Keratinocyte (primary cell): ENCODE data around the gene C10orf67.

ENCODE experiments used
- EZH2 ChIP-seq: IDR thresholded peaks from one replicate; pipeline ENCODE4 v1.6.1; 2012; ENCODE audit warnings: inconsistent platforms, mild to moderate bottlenecking, low read length, moderate library complexity
- TF ChIP-seq, protein P1 (sequence below), 3 experiments: IDR thresholded peaks in 1 of 3; conservative IDR thresholded peaks in 1 of 3; optimal IDR thresholded peaks in 1 of 3; 2 replicates in 2 of 3; 3 replicates in 1 of 3; pipeline versions ENCODE3 to v1.5.1; 2011; ENCODE audit warnings: low read length in 3 of 3, mild to moderate bottlenecking in 3 of 3, moderate library complexity in 2 of 3, control low read depth in 1 of 3, inconsistent platforms in 1 of 3; ENCODE audit not compliant: insufficient read depth in 2 of 3; ENCODE audit errors: extremely low read depth in 1 of 3

DNA sequence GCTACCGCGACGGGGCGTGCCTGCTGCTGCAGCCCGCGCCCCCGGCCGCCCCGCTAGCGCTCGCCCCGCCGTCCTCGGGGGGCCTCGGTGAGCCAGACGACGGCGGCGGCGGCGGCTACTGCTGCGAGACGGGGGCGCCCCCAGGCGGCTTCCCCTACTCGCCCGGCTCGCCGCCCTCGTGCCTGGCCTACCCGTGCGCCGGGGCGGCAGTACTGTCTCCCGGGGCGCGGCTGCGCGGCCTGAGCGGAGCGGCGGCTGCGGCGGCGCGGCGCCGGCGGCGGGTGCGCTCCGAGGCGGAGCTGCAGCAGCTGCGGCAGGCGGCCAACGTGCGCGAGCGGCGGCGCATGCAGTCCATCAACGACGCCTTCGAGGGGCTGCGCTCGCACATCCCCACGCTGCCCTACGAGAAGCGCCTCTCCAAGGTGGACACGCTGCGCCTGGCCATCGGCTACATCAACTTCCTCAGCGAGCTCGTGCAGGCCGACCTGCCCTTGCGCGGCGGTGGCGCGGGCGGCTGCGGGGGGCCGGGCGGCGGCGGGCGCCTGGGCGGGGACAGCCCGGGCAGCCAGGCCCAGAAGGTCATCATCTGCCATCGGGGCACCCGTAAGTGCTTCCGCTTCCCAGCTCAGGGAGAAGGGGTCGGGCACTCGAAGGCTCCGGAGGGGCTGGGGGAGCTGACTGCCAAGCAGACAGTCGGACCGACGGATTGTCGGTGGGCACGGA, 151.7 kb downstream of the C10orf67 start:
- TF ChIP-seq, protein P1, sequence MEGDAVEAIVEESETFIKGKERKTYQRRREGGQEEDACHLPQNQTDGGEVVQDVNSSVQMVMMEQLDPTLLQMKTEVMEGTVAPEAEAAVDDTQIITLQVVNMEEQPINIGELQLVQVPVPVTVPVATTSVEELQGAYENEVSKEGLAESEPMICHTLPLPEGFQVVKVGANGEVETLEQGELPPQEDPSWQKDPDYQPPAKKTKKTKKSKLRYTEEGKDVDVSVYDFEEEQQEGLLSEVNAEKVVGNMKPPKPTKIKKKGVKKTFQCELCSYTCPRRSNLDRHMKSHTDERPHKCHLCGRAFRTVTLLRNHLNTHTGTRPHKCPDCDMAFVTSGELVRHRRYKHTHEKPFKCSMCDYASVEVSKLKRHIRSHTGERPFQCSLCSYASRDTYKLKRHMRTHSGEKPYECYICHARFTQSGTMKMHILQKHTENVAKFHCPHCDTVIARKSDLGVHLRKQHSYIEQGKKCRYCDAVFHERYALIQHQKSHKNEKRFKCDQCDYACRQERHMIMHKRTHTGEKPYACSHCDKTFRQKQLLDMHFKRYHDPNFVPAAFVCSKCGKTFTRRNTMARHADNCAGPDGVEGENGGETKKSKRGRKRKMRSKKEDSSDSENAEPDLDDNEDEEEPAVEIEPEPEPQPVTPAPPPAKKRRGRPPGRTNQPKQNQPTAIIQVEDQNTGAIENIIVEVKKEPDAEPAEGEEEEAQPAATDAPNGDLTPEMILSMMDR (optimal IDR thresholded peaks at IDR 0.05 in 1 of 3, IDR thresholded peaks at IDR 0.05 in 1 of 3, conservative IDR thresholded peaks at IDR 0.05 in 1 of 3; ENCODE audit: extremely low read depth in 1 of 3, insufficient read depth in 2 of 3, low read length in 3 of 3): no peak
- TF ChIP-seq EZH2: no peak
